Measurements from ENCODE around the gene KLC1.
"Not testable (repeated sequence)": the region's sequence is repeated elsewhere in the genome, so short reads cannot be mapped to it uniquely, and the experiment has no call there.

KLC1 gene

DNA sequence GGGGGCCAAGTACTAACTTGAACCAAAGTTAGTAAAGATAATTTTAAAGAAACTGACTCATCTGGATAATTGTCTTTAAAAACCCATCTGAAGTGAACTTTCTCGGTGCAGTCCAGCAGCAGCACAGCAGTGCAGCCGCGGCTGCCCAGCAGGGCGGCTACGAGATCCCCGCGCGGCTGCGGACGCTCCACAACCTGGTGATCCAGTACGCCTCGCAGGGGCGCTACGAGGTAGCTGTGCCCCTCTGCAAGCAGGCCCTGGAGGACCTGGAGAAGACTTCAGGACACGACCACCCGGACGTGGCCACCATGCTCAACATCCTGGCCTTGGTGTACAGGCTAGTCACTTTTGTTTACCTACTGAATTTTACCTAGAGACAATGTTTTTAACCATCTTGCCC lies 33.6 kb downstream of the KLC1 start:
- DNase-seq: no peak

DNA sequence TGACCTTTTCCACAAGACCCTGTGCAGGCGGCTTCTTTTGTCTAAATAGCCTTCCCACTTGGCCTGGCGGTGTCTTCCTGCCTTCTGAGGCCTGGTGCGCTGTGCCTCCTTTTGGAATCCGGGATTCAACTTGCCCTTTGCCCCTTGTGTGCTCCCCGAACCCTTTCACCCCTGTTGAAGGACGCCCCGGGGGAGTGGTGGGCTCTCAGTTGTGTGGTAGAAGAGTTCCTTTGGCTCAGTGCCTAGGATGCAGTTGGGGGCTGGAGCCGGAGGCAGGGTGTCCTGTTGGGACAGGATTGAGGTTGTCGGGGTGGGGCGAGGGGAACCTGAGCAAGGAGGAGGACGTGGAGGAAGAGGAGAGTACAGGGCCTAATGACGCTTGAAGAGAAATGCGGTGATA lies 34.5 kb downstream of the KLC1 start:
- DNase-seq: no peak

DNA sequence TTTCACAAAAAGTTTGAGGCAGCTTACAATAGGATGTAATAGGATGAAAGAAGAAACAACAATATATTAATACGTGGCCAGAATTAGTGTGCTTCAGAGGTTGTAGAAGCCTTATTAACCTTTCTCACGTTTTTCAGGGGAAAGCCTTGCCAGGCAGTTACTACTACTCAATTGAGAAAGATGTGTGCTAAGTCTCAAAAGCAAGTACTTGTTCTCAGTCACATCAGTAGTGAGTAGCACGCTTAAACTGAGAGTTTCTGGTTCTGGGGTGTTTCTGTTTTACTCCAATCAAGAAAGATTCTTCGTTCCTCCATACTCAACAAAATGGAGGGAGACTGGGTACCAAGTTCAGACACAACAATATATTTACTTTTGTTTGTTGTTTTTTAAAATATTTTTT lies 38.7 kb downstream of the KLC1 start:
- DNase-seq: no peak

DNA sequence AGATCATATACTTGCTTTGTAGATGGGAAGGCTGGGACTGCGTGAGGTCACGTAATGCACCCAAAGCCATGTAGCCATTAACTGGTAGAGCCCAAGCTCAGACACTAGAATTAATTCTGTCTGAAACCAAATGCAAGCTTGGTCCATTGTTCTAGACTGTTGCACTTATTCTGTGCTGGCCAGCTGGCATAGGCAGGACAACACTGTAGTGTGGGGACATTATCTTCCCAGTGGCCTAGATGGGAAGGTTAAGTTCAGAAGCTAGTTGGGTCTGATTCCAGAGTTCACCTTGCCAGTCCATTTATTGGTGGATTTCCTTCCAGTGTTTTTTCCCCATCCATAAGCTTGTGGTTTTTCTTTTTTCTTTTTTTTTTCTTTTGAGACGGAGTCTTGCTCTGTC lies 39.1 kb downstream of the KLC1 start:
- DNase-seq: no peak

DNA sequence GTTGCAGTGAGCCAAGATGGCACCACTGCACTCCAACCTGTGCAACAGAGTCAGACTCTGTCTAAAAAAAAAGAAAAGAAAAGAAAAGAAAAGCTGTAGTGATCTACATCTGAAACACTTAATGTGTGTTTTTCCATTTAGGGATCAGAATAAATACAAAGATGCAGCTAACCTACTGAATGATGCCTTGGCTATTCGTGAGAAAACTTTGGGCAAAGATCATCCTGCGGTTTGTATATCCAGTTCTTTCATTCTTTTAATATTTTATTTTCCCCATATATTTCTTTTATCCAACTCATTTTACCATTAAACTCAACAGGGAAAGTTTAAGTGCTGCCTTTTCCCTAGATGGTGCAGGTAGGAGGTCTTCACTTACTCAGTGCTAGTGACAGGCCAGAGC lies 40.4 kb downstream of the KLC1 start:
- DNase-seq: no peak

DNA sequence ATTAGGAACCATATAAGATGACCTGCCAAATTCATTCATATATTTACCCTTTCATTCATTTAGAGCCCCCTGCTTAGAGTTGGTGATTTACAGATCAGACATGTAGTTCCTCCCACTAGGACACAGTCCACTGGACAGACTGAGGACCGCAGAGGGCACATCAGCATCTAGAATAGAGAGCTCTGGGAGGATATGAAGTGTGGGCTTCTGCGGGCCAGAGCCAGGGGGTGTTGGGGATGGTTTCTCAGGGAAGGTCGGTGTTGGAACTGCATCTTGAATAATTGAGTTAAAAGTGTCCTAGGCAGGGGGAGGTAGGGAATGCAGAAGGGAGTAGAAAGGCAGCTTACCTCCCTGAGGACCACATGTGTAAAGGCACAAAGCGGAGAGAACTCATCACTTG lies 42.9 kb downstream of the KLC1 start:
- DNase-seq: no peak

DNA sequence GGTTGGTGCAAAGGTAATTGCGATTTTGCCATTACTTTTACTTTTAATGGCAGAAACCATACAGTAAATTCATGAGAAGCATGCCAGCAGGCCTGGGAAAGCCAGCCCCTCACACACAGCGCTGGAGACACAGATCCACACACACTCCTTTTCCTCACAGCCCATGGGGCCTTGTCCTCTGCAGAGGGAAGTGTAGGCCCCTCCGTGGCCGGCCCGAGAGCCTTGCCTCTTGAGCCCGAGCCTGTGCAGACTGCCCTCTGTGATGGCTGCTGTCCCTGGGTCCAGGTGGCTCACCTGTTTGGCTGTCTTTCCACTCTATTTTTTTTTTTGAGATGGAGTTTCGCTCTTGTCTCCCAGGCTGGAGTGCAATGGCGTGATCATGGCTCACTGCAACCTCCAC lies 46.9 kb downstream of the KLC1 start:
- no peak for DNase-seq

DNA sequence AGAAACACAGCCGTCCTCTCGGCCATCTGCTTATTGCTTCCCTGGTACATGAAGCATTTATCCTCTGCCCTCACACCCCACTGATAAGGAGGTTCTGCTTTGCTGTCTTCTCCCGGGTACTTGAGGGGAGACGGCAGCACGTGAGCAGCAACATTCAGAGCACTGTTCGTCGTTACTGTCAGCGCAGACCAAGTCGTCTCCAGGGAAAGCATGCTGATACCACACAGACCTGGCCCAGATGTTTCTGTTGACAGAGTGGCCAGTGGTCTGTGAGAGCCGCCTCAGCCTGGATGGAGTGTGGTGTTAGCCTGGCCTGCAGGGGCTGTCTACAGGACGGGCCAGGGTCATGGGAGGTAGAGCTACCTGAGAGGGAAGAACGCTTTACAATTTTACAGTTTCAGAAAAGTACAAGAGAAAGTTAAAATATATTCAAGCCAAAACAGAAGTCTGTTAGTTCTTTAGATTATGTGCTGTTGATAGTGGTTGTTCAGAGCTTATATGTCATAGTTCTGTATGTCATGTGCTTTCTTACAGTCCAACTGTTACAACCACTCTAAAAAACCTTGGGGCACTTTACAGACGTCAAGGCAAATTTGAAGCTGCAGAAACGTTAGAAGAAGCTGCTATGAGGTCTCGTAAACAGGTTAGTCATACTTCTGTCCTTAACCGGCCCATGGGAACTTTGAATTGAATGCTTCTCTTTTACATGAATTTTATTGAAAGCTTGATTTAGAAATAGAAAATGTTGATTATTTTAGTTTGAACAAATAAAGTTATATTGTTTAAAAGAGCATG lies 48.1 kb downstream of the KLC1 start:
- no peak for DNase-seq

DNA sequence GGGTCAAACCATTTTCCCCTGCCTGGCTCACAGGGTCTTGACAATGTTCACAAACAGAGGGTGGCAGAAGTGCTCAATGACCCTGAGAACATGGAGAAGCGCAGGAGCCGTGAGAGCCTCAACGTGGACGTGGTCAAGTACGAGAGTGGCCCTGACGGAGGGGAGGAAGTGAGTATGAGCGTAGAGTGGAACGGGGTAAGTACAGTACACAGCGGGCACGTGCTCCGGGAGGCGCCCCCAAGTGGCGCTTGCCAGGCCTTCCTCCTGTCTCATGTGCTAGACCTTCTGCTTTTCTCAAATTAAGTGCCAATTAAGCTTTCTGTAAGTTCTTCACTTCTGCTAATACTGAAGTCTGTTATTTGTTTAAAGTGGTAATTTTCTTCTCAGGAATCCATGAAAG lies 50.3 kb downstream of the KLC1 start:
- DNase-seq: peak; percentile 32

DNA sequence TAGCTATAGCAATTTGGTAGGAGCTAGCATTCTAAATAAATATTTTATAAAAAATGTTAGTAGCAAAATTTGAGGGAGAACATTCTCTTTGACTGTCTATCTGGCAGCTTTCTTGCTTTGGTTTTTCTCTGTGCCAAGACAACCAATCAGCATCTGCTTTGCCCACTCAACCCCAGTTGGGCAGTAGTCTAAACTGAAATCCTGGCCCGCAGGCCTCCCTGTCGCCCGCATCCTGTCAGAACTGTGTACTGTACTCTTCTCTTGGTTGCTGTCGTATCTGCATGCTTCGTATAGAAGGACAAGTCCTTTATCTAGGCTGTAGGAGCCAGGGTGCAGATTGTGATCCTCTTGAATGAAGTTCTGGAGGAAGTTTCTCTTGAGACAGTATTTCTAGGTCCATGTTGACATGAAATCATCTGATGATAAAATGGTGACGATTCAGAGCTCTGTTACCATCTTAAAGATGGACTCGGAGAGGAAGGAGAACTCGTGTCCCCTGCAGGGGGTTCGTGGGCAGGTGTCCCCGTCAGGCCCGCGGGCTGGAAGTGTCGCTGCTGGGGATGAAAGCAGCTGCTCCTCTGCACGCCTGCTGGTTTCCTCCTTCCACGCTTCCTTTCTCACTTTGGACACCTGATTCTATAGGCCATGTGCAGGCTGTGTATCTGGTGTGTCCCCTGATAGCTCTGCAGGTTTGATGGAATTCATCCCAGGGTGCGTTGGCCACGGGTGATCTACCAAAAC lies 51.6 kb downstream of the KLC1 start:
- no peak for DNase-seq

DNA sequence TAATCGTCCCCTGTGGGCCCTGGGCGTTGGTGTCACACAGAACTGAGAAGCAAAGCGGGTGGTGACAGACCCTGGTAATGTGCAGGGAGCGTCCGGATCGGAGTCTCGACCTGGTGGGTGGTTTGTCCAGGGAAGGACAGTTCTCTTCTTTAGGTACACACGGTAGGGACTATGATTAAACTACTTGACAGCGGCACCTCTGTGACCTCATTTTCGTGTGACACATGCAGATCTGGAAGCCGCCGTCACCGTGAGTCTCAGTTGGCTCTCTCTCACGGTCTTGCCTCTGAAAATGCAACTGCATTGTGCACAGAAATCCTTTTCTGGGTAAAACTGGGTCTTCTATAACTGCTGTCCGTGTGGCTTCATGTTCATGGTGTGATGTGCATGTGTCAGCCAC lies 54.1 kb downstream of the KLC1 start:
- no peak for DNase-seq

DNA sequence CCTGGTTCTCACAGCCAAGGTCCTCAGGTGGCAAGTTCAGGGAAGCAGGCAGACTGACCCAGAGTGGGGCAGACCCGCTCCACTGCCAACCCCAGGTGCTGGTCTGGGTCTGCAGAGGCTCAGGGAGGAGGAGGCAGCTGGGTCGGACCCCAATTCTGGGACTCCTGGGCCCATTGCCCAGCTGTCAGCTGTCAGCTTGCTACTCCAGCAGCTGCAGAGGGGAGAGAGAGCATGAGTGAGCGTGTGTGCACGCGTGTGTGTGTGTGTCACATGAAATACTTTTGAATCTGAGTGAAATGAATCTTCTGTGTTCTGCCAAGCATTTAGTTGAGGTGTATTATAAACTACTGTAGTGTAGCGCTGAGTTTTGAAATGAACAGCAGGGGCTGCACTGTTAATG lies 55.5 kb downstream of the KLC1 start:
- DNase-seq: no peak

DNA sequence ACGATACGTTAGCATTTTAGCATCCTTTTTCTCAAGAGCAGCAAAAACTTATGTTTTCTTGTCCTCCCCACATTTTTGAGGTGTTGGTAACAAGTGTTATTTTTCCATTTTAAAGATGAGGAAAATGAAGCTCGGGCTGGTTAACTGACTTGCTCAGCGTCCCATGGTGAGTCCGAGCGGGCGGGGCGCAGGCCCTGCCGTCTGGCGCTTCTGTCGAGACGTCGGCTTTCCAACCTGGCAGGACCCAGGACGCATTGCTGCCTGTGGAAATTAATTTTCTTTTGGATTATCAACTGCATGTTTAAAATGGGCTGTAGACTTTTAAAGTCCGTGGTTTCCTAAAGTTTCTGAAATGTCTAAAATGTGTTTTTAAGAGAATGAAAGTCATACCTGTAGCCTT lies 55.9 kb downstream of the KLC1 start:
- DNase-seq: no peak

DNA sequence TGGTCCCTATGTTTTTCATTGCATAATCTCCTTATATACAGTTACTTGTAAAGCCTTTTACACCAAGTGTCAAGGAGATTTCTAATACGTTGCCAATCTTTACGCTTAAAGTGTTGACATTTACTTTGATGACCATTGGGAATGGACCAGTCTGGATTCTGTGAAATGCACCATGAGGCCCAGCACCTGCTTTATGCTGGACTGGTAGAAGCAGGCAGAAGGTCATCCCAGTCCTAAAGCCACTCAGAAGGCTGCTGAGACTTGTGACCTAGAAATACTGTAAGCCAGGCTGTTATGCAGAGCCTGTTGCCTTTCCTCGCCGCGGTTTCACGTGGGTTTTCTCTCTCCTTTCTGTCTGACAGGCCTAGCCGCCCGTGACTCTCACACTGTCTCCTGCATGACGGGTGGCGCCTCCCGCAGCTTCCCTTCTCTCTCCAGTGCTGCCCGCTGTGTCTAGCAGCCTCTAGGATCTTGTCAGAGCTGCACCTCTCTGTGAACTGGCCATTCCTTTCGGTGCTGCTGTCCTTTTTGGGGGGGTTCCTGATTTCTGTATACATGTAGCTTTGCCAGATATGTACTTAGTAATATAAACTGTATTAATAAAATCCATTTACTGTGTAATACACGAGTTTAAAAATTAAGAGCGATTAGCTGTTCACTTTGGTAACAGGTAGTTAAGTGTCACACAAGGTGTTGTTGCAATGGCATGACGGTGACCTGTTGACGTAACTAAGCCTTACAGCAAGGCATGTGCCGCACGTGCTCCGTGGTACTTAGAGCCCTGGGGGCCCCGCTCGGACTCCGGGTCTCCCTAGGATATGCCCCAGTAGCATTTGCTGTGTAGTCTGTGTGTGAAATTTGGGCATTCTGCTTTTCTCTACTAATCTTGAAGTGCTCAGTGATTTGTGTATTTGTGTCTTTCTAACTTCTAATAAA lies 56.5 kb downstream of the KLC1 start:
- DNase-seq: no peak

DNA sequence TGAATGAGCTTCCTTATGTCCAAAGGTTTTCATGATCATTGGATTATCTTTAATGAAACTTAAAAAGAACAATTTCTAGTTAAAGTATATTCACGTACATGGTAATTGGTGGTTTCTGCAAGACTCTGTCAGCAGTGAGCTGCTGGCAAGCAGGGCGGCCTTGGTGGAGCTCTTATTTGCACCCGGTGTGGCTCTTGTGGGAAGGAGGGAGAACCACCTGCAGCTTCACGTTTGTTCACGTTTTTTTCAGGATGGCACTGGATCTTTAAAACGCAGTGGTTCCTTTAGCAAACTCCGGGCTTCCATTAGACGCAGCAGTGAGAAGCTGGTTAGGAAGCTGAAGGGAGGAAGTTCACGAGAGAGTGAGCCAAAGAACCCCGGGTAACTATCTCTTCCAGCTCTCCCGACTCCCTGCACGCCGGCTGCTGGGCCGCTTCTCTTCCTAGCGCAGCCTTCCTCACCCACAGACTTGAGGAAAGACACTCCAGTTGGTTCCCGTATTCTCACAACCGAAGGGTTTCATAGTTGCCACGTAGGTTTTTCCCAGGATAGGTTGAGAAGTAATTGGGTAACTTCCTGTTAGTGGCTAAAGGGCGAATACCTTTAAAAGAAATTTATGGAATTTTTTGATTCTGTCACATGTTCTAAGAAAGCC lies 57.9 kb downstream of the KLC1 start:
- DNase-seq: no peak

DNA sequence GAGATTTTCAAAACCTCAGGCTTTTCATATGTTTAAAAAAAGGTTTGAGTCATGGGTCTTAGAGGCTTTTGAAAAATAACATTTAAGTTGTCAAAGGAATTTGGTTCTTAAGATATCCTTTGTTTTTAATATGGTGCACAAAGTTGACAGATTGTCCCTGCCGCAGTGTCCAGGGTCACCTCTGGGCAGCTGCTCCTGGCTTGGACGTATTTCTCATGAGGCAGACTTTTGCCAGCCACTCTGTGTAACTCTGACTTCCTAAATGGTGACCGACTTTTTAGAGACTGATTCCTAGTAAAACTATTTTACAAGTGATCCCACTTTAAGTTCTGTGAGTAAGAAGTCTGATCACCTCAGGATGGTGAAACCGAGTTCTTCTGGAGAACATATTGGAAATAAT lies 58.7 kb downstream of the KLC1 start:
- no peak for DNase-seq

DNA sequence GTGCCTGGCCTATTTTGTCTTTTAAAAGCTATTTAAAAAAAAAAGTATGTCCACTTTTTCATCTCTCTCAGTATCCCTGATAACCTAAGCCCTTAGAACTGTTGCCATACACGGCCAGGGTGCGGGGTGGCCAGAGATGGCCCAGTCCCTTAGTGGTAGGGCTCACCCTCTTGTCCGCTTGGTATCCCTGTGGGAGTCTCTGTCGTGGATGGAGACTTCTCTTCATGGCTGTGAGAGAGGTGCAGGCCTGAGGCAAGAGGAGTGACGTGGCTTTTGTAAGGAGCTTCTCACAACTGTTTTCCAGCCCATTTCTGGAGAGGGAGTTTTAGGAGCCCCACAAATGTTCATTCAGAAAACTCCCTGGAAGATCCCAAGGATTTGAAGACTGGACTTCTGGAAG lies 59.4 kb downstream of the KLC1 start:
- no peak for DNase-seq

DNA sequence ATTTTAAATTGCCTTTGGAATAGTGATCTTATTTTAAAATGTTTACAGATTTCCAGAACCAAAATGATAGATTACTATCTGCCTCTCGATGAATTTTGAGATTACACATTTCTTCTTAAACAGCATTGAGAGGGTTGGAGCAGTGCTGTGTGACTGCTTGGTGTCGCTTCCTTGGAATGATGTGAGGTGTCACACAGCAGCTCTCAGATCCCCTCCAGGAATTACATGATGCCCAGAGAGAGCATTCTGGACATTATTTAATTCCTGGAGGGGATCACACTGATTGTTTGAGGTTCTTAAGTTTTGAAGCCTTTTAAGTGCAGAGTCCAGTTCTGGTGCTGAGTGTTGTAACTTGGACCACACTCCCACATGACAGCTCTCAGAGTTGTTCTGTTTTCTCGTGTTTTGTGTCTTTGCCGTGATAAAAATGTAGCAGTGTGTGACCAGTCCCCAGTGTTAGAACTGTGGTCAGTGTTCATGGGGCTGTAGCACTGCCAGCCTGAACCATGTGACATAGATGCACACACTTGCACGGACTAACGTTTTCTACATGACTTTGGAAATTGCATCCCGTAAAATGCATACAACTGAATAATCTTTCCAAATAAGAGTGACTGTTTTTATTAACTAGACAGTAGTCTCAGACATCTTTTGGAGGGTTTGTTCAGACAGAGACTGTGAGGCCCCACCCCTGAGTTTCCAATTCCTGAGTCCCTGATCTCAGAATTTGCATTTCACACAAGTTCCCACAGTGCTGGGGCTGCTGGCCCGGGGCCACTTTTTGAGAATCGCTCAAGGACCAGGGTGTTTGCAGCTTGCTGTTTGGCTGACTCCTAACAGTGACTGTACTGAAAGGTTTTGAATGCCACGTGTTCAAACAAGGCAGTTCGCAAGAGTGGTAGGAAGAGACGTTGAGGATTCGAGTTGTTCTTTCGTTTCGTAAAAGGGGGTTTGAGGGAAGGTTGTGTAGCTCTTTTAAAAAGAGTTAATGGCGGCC lies 60.2 kb downstream of the KLC1 start:
- DNase-seq: no peak

DNA sequence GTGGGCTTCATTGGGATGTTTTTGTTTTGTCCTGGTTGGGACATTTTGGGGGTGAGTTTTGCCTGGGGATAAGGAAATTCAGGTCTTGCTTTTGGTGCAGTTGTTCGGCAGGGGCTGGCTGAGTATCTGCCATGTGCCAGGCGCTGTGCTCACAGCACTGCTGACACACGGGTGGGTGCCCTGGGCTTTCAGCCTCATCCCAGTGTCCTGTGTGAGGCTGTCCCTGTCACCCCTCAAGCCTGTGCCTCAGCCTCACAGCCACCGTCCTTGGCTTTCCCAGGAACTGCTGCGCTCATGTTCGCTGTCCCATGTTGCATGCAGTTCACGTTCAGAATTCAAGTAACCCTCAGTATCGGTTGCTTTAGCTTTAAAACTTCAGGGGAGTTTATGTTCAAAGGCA lies 61.3 kb downstream of the KLC1 start:
- no peak for DNase-seq

DNA sequence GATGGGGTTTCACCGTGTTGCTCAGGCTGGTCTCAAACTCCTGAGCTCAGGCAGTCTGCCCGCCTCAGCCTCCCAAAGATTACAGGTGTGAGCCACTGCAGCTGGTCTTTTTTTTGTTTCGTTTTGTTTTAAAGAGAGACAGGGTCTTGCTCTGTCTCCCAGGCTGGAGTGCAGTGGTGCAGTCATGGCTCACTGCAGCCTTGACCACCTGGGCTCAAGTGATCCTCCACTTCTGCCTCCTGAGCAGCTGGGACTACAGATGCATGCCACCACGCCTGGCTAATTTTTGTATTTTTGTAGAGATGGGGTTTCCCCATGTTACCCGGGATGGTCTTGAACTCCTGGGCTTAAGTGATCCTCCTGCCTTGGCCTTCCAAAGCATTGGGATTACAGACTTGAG lies 62.6 kb downstream of the KLC1 start:
- not testable (repeated sequence) for DNase-seq

DNA sequence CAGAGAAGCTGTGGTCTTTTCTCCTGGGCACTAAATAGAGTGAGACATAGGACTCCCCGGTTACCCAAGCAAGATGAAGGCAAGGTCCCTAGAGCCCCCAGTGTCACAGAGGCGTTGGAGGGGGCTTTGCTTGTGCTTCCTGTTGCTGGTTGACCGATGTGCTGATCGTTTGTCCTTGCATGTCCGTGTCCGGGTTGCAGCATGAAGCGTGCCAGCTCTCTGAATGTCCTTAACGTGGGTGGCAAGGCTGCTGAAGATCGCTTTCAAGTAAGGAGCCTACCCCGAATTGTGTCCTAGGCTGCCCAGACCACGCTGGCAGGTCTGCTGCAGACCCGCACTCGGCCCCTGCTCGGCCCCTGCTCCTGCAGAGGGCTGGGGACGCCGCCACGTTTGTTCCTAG lies 63.1 kb downstream of the KLC1 start:
- DNase-seq: no peak

DNA sequence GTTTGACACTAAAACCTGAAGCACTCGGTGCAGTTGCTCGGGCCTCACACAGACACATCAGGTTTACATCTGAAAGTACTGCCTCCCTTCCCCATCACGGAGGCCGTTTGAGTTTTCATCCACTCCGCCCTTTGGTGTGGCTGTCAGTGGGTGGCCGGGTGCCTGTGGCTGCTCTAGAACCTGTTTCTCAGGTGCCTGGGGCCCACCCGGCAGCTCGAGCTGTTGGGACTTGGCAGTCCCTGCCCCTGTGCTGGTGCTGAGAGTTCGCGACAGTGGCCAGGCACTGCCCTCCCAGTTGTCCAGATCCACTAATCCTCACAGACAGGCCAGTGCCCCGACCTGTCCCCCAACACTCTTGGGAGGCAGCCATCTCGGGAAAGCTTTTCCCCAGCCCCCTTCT lies 63.9 kb downstream of the KLC1 start:
- DNase-seq: no peak

Data from NCI-H69 (cell line).